ENCODE data around the gene TMEM163.

DNA sequence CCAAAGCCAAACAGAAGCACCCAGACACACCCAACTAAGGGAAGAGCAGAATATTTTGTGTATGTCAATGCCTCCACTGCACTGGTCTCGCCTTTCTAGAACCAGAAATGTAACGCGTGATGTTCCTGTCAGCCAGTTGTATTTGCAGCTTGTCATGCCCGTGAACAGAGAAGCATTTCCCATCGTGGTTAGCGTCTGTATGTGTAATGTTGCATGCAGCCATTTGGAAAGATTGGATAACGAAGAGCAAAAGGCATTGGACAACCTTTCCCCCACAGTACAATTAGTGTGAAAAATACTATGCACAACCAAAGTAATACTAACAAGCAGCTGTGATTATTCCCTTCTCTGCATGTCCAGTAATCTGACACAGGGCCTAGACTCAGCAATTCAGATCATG, 140.5 kb downstream of the TMEM163 start:
- TF ChIP-seq CTCF (IDR thresholded peaks at IDR 0.05; ENCODE audit: low read depth, low read length, poor library complexity, severe bottlenecking) = no peak
- no peak for TF ChIP-seq EZH2phosphoT487 (IDR thresholded peaks at IDR 0.05; ENCODE audit: borderline replicate concordance, low read length)

Measured in DOHH2 (cell line).